Ammon's horn (tissue), 1 donor: ENCODE results near the gene LSM10.

Experiments
- DNase-seq: peaks from one replicate; pipeline ENCODE4 v3.0.0-alpha.2; 2016; ENCODE audit warnings: low spot score

LSM10 gene

DNA sequence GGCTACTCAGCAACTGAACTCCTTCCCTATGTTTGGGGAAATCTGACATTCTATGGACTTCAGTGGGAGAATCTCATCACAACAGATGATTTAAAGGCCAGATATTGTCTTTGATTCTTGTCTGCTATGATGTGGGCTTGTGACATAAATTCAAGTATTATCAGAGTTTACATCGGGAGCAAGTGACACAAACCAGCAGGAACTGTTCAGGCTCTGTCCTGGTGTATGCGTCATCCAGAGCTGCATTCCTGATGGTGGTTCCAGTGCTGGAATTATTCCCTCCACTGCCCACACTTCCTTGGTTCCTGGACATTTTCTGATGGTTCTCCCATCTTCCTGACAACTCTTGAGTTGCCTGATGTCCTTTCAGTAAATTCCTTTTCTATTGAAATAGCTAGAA is 10.8 kb upstream of the LSM10 start:
- no peak for DNase-seq

DNA sequence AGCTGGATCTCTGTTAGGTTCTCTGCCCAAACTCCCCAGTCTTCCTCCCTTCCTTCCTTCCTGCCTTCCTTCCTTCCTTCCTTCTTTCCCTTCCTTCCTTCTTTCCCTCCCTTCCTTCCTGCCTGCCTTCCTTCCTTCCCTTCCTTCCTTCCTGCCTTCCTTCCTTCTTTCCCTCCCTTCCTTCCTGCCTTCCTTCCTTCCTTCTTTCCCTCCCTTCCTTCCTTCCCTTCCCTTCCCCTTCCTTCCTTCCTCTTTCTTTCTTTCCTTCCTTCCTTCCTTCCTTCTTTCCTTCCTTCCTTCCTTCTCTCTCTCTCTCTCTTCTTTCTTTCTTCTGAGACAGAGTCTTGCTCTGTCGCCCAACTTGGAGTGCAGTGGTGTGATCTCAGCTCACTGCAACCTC is 8.7 kb upstream of the LSM10 start:
- DNase-seq, result no peak

DNA sequence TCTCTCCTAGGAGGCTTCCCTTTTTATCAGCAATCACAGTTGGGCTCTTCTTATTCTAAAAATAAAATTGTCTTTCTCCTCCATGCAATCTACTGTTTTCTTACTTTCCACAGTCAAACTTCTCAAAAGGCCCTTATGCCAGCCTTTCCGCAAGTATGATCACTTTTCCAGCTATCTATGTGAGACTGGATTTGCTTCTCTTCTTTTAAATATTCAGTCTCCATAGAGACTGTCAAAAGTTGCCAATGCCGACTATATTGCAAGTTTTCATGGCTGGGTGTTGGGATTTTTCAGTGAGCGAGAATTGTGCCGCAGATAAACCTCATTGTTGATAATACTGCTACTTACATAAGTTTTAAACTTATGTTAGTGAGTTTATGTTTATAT is 4.8 kb upstream of the LSM10 start:
- DNase-seq, result no peak

DNA sequence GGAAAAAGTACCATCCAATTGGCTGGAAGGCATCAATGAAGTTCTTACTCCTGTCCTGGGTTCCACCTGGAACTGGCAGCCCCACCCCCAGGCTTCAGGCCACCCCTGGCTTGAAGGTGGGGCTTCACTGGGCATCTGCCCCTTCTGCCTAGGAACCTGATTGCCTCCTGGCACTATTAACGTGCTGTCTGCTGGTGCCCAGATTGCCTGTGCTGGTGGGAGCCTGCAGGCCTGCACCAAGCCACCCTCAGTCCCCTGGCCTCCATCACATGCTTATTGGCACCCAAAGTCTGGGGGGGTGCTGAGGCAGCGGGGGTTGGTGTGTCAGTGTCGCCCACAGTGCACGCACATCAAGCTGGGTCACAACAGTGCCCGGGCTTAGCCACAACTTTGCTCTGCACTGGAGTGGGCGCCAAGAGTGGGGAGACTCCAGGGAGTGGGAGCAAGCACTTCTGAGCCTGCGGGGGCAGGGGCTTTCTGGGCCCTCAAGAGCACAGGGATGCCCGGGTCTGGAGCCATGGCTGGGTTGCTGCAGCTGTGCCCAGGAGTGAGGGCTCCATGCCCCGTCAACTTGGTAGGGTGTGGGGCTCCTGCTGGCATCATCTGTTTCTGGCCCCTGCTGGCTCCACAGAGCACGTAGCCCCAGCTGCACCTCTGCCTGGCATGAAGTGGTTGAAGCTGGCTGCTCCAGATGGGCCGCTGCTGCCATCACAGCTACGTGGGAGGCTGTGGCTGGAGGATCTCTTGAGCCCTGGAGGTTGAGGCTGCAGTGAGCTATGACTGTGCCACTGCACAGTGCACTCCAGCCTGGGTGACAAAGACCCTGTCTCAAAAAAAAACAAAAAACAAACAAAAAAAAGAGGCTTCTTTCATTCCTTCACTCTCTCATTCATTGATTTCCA is 4.1 kb upstream of the LSM10 start:
- no peak for DNase-seq

DNA sequence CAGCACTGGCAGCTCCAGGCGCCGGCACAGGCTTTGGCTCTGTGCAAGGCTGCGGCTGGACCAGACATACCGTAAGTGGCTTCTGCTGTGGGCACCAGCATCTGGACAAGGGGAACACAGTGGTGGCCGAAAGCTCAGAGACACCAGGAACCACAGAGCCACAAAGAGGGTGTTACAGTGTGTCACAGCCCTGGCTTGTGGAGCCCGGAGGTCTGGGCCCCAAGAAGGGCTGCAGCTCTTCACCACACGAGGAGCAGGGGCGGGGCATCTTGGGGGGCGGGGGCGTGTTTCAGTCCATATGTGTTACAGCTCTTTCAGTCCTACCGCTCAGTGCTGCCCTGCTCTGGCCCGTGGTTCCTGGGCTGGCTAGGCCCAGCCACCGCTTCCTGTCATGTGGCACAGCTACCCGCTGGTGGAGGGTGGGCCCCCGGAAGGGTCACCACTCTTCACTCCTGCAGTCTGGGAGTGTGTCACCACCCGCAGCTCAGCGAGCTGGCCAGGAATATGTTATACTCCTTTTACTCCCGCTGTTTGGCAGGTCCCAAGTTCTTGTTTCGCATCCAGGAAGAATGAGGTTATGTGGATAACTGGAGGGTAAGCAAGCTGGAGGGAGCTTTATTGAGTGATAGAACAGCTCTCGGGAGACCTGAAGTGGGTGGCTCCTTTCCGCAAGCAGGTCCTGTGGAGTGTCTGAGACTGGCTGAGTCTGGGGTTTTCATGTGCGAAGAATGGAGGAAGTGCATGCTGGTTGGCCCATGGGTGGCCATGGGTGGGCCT is 3.3 kb upstream of the LSM10 start:
- DNase-seq, result peak; percentile 73

DNA sequence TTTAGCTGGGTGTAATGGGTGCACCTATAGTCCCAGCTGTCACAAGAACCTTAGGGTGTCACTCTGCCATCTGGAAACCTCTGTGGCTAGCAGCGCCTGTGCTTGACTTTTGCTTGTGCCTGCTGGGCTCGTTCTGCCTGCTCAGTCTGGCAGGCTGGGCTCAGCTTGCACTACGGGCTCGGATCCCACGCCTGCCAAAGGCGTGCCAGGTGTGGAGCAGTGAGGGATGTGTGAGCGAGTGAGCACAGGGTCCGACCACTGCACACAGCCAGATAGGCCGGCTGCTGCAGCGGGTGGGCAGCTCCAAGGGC is 2.8 kb upstream of the LSM10 start:
- DNase-seq, result no peak

DNA sequence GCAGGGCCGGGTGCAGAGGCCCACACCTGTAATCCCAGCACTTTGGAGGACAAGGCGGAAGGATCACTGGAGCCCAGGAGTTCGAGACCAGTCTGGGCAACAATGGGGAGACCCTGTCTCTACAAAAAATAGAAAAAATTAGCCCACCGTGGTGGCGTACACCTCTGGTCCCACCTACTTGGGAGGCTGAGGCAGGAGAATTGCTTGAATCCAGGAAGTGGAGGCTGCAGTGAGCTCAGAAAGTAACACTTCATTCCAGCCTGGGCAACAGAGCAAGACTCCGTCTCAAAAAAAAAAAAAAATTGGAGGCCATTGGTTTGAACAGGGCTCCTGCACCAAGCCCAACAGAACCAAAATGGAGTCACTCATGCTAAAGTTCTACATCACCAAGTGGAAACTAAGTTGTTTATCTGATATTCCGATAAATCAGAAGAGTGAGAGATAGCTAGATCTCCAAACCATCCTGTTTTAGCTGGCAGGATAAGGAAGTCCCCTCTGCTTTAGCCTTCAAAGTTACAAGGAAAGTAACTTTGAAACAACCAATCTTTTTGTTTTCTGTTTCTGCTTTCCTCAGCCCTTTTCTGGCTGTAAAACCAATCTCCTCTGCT is 766 bp upstream of the LSM10 start:
- DNase-seq, result no peak

DNA sequence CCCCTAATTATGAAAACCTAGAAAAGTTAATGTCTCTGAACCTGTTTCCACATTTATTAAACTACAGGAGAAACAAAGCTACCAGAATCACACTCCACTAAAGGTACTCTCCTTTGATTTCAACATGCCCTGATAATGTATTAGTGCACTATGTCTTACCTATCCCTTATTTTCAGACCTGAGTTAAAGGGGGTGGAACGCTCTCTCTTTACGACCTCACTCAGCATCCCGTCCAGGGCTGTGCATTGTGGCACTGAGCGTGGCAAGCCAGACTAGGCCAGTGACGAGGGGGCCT is 678 bp downstream of the LSM10 start:
- DNase-seq, result no peak

DNA sequence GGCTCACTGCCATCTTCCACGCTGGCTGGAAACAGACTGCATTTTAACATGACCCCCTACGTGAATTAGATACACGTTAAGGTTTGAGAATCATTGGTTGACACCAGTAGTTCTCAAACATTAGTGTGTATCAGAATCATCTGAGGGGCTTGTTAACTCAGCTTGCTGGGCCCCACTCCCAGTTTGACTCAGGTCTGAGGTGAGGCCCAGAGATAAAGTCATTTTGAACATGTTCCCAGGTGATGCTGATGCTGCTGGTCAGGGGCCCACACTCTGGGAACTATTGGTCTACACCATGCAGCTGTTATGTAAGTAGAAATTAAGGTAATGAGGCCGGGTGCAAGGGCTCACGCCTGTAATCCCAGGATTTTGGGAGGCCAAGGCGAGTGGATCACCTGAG is 1.3 kb downstream of the LSM10 start:
- DNase-seq, result no peak

DNA sequence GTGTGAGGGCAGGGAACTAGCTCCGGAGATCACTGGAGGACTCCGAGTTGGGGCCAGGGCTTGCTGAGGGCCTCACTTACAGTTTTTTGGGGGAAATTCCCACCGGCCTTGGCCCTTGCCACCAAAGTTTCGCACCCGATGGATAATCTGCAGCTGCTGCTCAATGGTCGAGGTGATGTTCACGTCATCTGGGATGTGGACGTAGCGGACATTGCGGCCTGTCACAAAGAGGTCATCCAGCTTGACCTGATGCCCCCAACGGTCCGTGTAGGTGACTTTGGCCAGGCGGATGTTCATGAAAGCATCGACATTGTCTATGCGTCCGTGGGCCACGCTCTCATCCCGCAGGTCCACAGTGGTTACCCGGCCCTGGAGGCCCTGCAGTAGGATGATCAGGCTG is 4.0 kb downstream of the LSM10 start:
- DNase-seq, result no peak

DNA sequence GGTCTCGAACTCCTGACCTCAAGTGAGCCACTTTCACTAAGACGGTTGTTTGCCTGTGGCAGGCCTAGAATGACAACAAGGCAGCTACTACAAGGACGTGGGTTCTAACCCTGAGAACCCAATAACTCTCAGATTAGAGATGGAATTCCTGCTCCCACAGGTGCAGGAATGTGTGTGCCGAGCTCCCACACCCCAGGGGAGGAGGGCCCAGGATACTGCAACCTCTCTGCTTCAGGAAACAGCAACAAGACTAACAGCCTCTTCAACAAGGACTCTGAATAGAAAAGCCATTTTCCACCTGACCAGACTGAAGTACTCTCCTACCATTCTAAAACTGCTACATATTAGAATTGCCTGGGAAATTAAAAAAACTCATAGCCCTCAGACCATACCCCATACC is 4.9 kb downstream of the LSM10 start:
- DNase-seq, result no peak

DNA sequence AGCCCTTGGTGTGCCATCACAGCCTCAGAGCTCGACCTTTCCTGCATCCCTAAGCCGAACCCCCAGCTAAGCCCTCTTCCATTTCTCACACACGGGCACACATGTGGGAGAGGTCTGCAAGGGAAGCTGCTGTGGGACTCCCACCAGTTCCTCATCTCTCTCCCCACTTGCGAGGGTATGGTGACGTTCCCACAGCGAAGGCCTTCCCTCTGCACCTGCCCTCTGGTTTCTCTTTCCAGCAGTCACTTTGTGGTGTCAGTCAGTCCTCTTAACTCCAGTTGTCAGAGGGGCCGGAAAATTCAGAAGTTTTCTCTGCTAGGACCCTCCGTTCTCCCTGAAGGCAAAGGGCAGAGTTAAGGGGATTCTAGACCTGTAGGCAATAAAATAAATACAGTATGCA is 6.4 kb downstream of the LSM10 start:
- DNase-seq, result no peak

DNA sequence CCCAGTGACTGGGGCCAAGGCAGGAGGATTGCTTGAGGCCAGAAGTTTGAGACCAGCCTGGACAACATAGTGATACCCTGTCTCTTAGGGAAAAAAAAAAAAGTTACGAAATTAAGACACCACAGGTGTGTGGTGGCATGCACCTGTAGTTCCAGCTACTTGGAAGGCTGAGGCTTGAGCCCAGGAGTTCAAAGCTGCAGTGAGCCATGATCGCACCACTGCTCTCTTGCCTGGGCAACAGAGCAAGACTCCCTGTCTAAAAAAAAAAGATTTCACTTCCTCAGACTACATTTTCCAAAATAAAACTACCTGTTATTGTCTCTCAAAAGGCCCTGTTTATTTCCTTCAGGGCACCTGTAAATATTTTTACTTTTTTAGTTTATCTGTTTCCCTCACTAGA is 7.3 kb downstream of the LSM10 start:
- DNase-seq, result no peak

DNA sequence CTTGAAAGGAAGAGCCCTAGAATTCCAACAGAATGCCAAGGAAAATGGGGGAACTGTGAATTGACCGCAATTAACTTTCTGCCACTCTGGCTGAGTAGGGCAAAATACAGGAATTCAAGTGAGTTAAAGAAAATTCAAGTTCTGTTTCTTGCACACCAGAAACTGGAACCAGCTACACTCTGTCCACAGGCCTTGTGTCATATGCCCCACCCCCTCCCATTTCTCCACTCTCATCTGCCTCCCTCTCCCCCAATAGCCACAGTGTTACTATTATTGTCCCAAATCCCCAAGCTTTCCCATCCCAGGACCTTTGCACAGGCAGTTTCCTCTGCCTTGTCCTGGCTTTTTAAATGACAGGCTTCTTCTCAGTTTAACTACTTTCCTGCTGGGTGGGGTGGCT is 7.7 kb downstream of the LSM10 start:
- DNase-seq, result peak; percentile 35

DNA sequence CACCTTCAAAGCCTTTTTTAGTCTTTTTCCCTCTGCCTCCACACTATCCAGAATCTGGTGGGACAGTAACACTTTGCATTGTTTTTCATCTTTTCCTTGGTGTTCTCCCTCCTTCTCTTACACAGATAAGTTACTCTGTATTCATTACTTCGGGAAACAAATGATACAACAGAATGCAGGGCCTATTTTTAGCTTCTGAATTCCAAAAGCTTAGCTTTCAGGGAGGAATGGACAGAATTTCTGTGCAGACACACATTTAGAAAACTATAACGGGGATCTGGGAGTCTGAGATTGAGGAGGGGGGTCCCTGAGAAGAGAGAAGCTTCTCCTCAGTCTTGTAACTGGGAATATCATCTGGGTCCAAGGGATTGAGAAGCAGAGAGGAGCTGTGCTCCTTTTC is 8.4 kb downstream of the LSM10 start:
- DNase-seq, result no peak

DNA sequence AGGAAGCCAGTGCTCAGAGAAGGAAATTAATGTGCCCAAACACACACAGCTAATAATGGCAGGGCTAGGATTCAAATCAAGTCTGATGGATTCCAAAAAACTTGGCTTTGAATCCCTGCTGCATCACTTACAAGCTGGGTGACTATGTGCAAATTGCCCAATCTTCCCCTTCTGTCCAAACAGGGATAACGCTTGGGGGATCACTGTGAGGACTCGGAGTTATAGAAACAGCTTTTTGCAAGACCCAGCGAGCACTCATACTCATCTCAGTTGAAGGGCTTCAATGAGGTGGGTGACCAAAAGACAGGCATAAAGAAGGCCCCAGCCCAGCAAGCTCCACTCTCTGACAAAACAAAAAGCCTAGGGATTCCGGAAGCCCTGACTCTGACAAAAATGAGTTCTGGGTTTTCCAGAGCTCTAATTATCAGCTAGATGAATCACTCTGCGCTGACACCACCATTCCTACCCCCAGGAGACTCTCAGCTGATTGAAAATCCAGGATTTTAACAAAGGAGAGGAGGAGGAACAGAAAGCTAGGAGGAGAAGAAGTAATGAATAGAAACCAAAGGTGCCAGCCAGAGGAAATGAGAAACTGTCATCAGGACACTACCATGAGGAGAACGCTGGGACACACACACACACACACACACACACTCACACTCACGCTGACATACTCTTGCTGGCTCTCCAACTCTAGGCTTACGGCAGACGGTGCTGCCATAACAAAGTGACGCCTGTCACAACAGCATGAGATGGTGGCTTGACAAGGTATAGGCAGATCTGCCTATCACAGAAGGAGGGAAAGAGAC is 10.4 kb downstream of the LSM10 start:
- DNase-seq, result peak; percentile 43

DNA sequence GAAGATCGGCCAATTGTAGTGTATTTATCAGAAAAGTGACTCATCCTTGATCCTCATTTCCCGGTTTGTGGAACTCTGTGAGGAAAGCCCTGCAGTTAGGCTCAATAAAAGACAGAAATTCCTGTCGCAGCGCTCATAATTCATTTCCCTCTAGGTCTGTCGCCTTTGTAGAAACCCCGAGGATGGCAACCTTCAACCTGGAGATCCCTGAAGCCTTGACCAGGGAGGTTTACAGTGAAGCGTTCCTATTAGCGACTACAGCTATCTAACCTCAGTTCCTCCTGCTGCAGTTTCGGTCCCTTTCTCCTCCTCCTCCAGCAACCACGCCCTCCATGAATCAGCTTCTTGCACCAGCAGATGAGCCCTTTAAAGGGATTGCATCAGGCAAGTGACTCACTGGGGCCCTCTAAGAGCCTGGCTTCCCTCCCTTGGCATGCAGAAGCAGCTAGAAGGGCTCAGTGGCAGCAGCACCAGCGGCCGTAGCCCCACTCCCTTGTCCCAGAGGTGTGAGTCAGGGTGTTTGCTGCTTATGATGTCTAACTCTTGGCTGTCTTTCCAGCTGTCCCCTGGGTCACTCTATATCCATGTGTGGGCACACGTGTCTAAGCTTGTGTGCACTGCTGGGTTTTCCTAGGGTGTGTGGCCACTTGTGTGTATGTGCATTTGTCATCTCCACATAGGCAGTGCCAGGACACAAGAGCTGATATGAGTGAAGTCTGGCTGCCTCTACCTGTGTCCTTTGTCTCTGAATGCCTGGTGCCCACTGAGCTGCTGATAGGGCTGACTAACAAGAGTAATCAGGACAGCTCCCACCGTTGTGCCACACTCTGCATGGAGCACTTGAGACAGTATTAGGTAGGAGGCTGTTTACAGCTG is 11.2 kb downstream of the LSM10 start:
- DNase-seq, result peak; percentile 95

DNA sequence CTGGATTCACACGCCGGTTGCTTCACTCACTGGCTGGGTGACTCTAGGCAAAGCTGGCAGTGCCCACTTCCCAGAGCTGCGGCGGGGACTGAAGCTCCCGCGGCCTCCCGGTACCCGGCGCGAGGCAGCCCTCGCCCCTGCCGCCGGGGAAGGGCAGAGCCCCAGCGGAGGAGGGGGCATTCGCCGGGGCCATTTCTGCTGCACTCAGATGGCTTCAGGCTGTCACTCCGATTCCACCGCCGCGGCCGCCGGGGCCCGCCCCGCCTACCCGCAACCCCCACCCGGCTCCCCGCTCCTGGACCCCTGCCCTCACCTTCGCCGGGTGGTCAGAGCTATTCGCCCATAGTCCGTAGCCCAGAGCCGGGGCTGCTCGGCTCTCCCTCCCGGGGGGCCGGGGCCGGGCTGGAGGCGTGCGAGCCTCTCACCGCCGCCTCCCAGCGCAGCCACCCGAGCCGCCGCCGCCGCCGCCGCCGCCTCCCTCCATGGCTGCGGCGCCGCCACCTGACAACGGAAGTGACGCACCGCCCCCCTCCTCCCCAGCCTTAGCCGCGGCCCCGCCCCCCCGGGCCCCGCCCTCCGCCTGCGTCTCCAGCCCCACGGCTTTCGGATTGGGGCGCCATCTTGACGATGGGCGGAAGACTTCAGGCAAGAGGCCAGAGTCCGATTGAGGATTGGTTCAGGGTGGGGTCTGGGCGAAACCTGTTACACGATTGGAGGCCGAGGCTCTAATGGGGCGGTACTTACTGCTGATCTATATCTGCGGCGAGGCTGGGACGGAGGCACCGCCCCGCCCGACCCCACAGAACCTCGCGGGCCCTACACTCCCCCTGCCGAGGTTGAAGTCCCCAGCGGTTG is 12.1 kb downstream of the LSM10 start, which contains the start of gene STK40:
Gene STK40 (minus strand): TSS at position 515 of the 855 bp plus-strand sequence. CDS start 24,592 bp downstream, outside the sequence.
- DNase-seq, result peak; percentile 100

DNA sequence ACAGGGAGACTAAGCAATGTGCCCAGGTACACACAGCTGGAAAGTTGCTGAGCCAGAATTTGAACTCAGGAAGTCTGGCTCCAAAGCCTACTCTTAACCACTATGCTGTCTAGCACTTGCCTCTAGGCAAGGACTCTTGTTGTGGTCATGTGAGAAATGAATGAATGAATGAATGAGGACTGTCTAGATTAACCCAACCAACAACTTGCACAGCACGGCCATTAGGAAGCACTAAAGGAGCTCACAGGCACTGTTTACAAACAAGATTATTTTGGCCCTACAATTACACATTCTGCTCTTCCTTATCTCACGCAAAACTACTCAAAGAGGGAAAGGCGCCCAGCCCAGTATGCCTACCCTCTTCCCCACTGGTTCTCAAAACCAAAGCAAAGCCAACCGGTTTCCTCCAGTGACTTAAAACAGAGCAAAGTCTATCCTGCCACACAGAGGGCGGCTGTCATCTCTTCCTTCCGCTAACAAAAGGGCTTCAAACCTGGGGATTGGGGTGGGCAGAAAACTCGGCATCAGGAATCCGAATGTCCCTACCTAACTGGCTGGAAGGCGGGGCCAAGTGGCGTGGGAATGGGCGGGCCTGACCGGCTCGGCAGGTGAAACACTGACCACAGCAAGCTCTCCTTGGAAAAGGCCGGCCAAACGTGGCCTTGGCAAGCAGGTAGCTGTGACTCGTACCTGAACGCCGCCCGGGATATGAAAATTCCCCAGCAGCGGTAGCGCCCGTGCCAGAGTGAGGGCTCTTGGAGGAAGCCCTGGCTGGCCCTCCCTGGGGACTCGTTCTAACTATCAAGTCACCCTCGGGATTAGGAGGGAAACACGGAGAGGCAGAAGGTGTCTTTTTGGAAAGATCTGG is 12.9 kb downstream of the LSM10 start:
- DNase-seq, result peak; percentile 35
